ENCODE measurements around the gene RELN.

DNA sequence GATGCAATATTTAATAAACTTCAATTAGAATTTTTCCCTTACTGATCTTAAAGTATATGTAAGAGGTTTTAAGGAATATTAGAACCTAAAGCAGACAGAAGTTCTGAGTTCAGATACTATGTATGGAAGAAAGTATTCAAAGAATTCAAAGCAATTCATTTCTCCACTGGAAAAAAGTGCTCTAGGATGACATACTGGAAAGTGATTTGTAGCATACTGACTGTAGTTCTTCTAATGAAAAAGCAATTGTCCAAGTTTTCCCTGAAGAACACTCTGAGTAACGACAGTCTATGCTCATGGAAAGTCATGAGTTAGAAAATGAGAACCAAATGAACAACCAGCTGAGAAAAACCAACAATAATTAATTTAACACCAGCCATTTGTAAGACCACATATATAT lies 362.7 kb downstream of the RELN start:
- TF ChIP-seq, protein P1, sequence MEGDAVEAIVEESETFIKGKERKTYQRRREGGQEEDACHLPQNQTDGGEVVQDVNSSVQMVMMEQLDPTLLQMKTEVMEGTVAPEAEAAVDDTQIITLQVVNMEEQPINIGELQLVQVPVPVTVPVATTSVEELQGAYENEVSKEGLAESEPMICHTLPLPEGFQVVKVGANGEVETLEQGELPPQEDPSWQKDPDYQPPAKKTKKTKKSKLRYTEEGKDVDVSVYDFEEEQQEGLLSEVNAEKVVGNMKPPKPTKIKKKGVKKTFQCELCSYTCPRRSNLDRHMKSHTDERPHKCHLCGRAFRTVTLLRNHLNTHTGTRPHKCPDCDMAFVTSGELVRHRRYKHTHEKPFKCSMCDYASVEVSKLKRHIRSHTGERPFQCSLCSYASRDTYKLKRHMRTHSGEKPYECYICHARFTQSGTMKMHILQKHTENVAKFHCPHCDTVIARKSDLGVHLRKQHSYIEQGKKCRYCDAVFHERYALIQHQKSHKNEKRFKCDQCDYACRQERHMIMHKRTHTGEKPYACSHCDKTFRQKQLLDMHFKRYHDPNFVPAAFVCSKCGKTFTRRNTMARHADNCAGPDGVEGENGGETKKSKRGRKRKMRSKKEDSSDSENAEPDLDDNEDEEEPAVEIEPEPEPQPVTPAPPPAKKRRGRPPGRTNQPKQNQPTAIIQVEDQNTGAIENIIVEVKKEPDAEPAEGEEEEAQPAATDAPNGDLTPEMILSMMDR (IDR thresholded peaks at IDR 0.05), result no peak
- no peak for TF ChIP-seq POLR2A (IDR thresholded peaks at IDR 0.05)
